Measurements from ENCODE around the gene LCA5L. TPM values are rescaled to one million over a fixed set of nuclear protein-coding genes. Genes with fewer than 3 reads are reported as not detected.

Gene LCA5L
- polyA plus RNA-seq, 2 of the 4 experiments (the other 2 are of a cell fraction): 0.90 to 2.8 TPM

- FAIRE-seq: no peak
- DNase-seq (ENCODE audit: low read depth in 1 of 2, low spot score in 1 of 2): no peak
- no peak overlapping the region for H3K27ac ChIP-seq
- ATAC-seq: no peak
- H3K4me1 ChIP-seq: peaks cover 16% of the 10 kb centered on the region; the same call in 2 of the 3 replicates
- no peaks in the 10 kb centered on the region for H3K9me3 ChIP-seq
- 92% methylated on average over 4 of the region's 4 CpGs for WGBS (ENCODE audit: missing lambda C conversion rate)
- no peak overlapping the region for H3K4me3 ChIP-seq
- no peak for TF ChIP-seq BHLHE40 (IDR thresholded peaks at IDR 0.05; ENCODE audit: low read depth, low read length)
- no peak for TF ChIP-seq ZNF302 (CRISPR knock-in tag; IDR thresholded peaks at IDR 0.05)
- no peak for TF ChIP-seq RNF2 (IDR thresholded peaks at IDR 0.05; ENCODE audit: borderline replicate concordance, low read depth)
- TF ChIP-seq NFE2L2 (conservative IDR thresholded peaks at IDR 0.05; ENCODE audit: low read length): no peak
- no peak for TF ChIP-seq PBX3 (IDR thresholded peaks at IDR 0.05)
- no peak for TF ChIP-seq REST (IDR thresholded peaks at IDR 0.05)
- no peak for TF ChIP-seq MAZ (IDR thresholded peaks at IDR 0.05; ENCODE audit: borderline replicate concordance, low read depth, low read length)
- no peak for TF ChIP-seq MAFK (IDR thresholded peaks at IDR 0.05; ENCODE audit: partially characterized antibody)
- no peak for TF ChIP-seq NR3C1 (IDR thresholded peaks at IDR 0.05)
- TF ChIP-seq CHD4 (IDR thresholded peaks at IDR 0.05; ENCODE audit: borderline replicate concordance): no peak
- TF ChIP-seq POLR2AphosphoS2 (conservative IDR thresholded peaks at IDR 0.05; ENCODE audit: low read length): no peak
- no peak for TF ChIP-seq ZC3H11A (IDR thresholded peaks at IDR 0.05)
- TF ChIP-seq EP300 (IDR thresholded peaks at IDR 0.05): no peak
- TF ChIP-seq USF2 (IDR thresholded peaks at IDR 0.05): no peak
- no peak for TF ChIP-seq FOSB (CRISPR knock-in tag; IDR thresholded peaks at IDR 0.05)
- TF ChIP-seq MAX (IDR thresholded peaks at IDR 0.05): no peak
- no peak for TF ChIP-seq HMGXB4 (CRISPR knock-in tag; IDR thresholded peaks at IDR 0.05; ENCODE audit: borderline replicate concordance)
- CTCF ChIA-PET: interaction anchor here (0.7 kb wide), 1 partner anchor 9 kb away, joined by 3 read pairs; no protein-coding TSS in a partner anchor
- H3K4me2 ChIP-seq: no peak overlapping the region
- POLR2A ChIA-PET: no interaction called here
These were observed 8.1 kb upstream of the LCA5L start for GRCh38 chr21:39453571-39454179.

- H3K4me2 ChIP-seq: peak overlapping the region; percentile 33; the same call in 1 of the 3 replicates
- ChIA-PET CTCF (no interaction called here), POLR2A (no interaction called here)
- no peak for ATAC-seq
- no peak for DNase-seq (ENCODE audit: low read depth in 1 of 2, low spot score in 1 of 2)
- no peaks in the 10 kb centered on the region for H3K9me3 ChIP-seq
- H3K4me1 ChIP-seq: peaks cover 16% of the 10 kb centered on the region; the same call in 2 of the 3 replicates
- TF ChIP-seq CEBPB (IDR thresholded peaks at IDR 0.05) (no peak), USF2 (IDR thresholded peaks at IDR 0.05) (no peak), FOSL2 (IDR thresholded peaks at IDR 0.05) (no peak), FOSL2 (CRISPR knock-in tag; IDR thresholded peaks at IDR 0.05) (no peak), HOXB13 (CRISPR knock-in tag; IDR thresholded peaks at IDR 0.05; ENCODE audit: low read depth) (no peak), MAZ (IDR thresholded peaks at IDR 0.05; ENCODE audit: borderline replicate concordance, low read depth, low read length) (no peak), RCOR1 (IDR thresholded peaks at IDR 0.05; ENCODE audit: low read depth, low read length) (no peak), MAX (IDR thresholded peaks at IDR 0.05) (no peak), HDAC2 (IDR thresholded peaks at IDR 0.05) (no peak), EHF (CRISPR knock-in tag; IDR thresholded peaks at IDR 0.05) (no peak), CHD4 (IDR thresholded peaks at IDR 0.05; ENCODE audit: borderline replicate concordance) (no peak), NFE2L2 (conservative IDR thresholded peaks at IDR 0.05; ENCODE audit: low read length) (no peak)
- H3K27ac ChIP-seq: peak overlapping the region in 1 of 2 experiments; percentile 24; a peak in 3 of 6 replicates
- no peak overlapping the region for H3K4me3 ChIP-seq
- no peak for FAIRE-seq
- 87% methylated on average over 4 of the region's 6 CpGs for WGBS (ENCODE audit: missing lambda C conversion rate)
These were observed 7.4 kb upstream of the LCA5L start for GRCh38 chr21:39452970-39453342.

Measured in A549 (cell line).